Epithelial cell of prostate (primary cell): ENCODE data around the gene ARHGAP26.
A peak's percentile ranks its signal among the peaks of the same experiment; 100 is the strongest.

Experiments used
- DNase-seq: peaks from one replicate; pipeline ENCODE4 v3.0.0-alpha.2; 2011; ENCODE audit warnings: low read depth, low spot score
- H3K27ac ChIP-seq: fragments of 450-650 bp; 2 replicates; pipeline ENCODE4 v1.5.1; 2017; ENCODE audit warnings: mild to moderate bottlenecking

Gene ARHGAP26

DNA sequence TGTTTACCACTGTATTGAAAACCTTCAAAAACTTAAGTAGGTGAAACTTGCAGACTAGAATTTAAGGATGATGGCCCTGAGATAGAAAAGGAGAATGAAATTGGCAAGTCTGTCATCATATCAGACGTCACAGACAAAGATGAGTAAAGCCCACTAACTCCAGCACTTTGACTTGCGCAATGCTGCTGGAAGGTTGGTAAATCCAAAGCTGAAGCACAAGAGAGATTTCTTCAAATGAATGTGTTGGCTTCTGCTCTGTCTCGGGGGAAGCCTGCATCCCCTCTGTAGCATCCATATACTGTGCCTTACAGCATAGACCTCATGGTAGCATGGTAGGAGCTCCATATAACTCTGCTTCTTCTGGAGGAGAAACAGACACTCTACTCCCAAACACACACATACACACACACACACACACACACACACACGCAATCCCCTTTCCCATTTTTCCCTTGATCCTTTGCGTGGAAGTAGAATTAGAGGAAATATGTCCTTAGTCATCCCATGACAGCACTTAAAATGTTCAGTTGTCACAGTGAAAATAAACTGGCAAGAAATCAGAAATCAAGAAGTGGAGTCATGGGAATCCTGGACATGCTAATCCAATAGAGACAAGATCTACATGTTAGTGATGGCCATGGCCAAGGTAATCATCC, 391.8 kb downstream of the ARHGAP26 start:
- no peak overlapping the region for H3K27ac ChIP-seq
- no peak for DNase-seq

DNA sequence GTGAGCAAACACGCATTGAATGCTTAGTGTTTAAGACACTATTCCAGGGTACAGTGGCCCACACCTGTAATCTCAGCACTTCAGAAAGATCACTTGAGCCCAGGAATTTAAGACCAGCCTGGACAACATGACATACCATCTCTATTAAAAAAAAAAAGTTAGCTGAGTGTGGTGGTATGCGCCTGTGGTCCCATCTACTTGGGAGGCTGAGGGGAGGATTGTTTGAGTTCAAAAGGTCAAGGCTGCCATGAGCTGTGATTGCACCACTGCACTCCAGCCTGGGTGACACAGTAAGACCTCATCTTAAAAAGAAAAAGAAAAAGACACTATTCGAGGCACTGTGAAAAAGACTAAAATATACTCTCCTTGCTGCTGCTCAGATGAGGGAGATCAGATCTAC, 392.6 kb downstream of the ARHGAP26 start:
- DNase-seq = no peak
- H3K27ac ChIP-seq = no peak overlapping the region

- no peak overlapping the region for H3K27ac ChIP-seq
- DNase-seq = no peak
Observed at GRCh38 chr5:143164557-143164956, 394.4 kb downstream of the ARHGAP26 start.

DNA sequence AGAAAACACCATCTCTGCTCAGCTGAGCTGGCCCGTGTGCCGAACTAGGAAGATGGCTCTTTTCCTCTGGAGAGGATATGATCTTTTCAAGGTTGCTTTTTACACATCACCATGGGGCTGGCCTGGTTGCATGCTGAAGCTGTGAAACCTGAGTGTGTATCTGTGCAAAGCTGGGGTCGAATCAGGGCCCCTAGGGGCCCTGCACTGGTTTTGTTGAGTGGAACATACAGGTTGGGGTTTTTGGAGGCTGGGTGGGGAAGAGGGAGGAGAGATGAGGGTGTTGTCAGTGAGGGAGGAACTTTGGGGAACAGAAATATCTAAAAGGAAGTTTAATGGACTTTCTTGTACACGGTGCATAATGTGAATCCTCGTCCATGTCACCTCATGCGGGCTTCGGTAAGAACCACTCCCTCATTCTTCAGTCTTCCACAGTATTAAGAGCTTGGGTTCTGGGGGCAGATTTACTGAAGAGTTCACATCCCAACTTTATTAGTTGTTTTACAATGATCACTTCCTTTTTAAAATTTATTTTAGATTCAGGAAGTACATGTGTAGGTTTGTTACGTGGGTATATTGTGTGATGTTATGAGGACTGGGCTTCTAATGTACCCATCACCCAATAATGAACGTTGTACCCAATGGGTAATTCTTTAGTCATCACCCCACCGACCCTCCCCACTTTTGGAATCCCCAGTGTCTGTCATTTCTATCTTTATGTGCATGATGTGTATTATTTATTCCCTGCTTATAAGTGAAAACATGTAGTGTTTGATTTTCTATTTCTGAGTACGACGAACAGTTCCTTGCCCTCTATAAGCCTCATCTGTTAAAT, 395.1 kb downstream of the ARHGAP26 start:
- no peak overlapping the region for H3K27ac ChIP-seq
- DNase-seq = no peak

GRCh38 chr5:143166090-143166489, 395.9 kb downstream of the ARHGAP26 start:
- no peak overlapping the region for H3K27ac ChIP-seq
- DNase-seq = no peak

DNA sequence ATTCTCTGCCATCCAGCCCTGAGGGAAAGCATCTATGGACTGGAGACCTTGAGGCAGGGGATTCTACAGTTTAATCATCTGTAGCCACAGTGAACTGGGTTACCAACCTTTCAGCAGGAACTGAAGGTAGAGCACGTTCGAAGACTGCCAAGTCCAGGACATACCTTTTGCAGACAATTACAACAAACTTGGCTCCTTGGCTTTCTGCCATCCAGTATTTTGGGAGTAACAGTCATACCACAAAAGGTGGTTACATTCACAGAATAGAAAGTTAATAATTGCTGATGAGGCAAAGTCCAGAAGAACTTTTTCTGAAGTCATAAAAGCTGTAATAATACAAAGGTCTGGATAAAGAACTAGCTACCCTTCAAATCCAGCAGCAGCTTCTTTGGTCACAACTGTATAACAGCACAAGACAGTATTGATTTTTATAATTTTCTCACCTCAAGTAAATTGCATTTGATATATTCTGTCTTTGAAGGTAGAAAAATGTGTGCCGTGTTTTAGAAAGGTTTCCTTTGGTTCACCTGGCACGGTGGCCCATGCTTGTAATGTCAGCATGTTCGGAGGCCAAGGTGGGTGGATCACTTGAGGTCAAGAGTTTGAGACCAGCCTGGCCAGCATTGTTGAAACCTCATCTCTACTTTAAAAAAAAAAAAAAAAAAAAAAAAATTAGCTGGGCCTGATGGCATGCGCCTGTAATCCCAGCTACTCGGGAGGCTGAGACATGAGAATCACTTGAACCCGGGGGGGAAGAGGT, 396.7 kb downstream of the ARHGAP26 start:
- H3K27ac ChIP-seq = no peak overlapping the region
- DNase-seq = no peak

DNA sequence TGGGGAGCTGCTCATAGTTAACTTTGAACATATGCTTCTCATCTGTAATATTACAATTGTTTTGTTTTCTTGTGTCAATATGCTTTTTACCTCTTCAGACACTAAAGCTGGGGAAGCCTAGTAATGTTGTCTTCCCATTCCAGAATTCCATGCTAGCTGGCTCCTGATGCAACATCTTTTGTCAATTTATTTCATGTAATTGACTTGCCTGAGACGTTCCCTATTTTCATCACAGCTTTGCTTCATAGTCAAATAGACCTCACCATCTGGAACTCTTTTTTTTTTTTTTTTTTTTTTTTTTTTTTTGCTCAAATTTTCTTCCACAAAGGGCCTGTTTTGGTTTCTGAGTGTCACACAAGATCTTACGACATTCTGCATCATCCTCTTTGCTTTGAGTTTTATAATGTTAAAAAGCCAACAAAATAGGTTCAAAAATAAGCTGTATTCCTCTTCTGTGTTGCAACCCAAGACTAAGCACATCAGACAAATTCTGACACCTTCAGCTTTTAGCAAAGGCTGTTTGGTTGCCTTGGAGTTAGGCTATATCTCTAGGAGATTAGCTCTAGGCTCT, 398.1 kb downstream of the ARHGAP26 start:
- no peak for DNase-seq
- no peak overlapping the region for H3K27ac ChIP-seq

DNA sequence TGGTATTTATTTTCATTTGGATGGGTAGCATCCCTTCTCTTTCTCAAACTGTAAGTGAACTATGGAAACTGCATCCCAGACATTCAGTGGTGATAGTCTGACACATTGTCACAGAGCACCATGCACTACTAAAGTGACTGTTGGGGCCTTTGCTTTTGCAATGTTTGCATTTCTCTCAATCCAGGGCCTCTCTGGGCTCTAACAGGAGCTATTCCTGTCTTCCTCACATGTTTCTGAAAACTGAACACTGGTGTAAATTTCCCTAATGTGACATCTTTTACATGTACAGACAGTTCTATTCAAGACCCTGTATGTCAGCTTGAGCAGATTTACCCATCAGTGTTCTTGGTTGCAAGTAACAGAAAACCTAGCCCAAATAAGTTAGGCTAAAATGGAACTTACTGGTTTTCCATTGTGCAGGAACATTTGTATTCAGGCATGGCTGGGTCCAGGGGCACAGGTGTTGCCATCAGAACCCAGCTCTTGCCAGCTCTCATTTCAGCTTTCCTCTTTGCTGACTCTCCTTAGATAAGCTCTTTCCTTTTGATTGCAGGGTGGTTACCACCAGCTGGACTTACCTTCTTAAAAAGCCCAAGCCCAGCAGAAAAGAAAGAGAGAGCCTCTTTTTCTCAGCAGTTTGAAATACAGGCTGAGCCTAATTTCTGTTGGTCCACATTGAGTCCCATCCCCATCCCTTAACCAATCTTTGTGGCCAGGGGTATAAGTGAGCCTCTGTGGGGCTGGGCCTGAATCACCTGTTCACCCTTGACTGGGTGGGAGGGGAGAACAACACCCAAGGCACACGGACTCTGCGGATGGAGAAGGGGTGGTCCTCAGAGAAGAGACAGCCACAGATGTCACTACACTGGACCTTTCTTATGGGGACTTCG, 399.0 kb downstream of the ARHGAP26 start:
- DNase-seq = no peak

GRCh38 chr5:143170104-143170503, 399.9 kb downstream of the ARHGAP26 start:
- H3K27ac ChIP-seq = no peak overlapping the region
- DNase-seq = no peak

More for the DNA sequence above, 399.0 kb downstream of the ARHGAP26 start:
- no peak overlapping the region for H3K27ac ChIP-seq

DNA sequence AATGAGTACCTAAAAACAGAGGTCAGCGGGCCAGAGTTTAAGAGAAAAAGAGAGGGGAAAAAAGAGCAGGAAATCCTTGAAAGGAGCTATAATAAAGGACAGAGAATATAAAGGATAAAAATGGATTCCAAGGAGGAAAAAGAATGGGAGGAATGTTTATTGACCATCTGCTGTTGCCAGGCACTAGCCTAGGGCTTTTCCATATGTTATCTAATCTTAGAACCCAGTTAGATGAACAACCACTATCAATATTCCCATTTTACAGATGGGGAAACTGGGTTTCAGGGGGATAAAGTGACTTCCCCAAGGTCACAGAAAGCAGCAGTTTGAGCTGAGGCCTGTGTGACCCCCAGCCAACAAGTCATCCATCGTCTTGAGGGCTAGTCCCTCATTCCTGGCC, 400.8 kb downstream of the ARHGAP26 start:
- H3K27ac ChIP-seq = no peak overlapping the region
- no peak for DNase-seq

- DNase-seq = no peak
Observed at GRCh38 chr5:143172739-143173138, 402.6 kb downstream of the ARHGAP26 start.

GRCh38 chr5:143173139-143173889, 403.1 kb downstream of the ARHGAP26 start:
- no peak overlapping the region for H3K27ac ChIP-seq
- DNase-seq = no peak

More at GRCh38 chr5:143172739-143173138, 402.6 kb downstream of the ARHGAP26 start:
- no peak overlapping the region for H3K27ac ChIP-seq

DNA sequence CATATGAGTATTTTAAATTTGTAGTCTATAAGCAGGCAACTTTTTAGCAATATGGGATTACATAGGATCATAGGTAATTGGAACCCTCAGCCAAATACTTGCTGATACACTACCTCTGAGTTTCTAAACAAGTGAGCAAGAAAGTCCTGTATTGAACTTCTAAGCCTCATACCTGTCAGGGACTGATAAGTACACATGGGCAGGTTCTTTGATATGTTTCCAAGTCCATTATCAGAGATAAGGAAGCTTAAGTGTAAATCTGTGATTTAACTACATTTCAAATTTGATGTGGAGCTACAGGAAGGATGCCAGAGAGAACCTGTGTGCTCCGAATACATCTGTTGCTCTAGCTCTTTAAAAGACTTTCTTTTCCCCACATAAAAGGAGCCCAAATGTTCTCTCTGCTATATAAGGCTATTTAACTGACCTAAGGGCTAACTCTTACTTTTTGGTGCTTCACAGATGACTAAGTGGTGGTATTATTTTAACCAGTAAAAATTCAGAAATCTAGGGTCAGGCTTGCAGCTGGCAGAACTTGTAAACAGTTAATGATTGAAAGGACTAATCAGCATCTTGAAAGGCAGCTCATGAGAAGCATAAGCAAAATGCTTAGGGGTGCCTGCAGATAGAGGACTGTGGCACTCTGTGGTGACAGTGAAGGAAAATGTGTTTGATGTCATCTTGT, 404.7 kb downstream of the ARHGAP26 start:
- DNase-seq = no peak
- H3K27ac ChIP-seq = no peak overlapping the region

DNA sequence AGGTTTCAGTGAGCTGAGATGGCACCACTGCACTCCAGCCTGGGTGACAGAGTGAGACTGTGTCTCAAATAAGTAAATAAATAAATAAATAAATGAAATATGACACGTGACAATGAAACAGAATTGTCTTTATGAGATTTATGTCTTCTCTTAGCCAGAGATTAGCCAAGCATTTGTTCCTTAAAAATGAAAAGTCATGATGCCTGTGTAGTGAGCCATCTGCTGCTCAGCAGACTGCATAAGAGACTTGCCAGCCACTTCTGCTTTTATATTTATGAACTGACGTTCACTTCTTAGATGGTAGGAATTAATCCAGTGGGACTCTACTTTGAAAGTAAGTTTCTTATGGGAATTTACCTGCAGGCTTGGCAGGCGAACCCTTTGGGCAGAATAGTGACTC, 405.9 kb downstream of the ARHGAP26 start:
- no peak overlapping the region for H3K27ac ChIP-seq
- DNase-seq = no peak

- peak overlapping the region; percentile 79 for H3K27ac ChIP-seq
- peak; percentile 99 for DNase-seq
Observed at GRCh38 chr5:143177263-143177983, 407.2 kb downstream of the ARHGAP26 start.

DNA sequence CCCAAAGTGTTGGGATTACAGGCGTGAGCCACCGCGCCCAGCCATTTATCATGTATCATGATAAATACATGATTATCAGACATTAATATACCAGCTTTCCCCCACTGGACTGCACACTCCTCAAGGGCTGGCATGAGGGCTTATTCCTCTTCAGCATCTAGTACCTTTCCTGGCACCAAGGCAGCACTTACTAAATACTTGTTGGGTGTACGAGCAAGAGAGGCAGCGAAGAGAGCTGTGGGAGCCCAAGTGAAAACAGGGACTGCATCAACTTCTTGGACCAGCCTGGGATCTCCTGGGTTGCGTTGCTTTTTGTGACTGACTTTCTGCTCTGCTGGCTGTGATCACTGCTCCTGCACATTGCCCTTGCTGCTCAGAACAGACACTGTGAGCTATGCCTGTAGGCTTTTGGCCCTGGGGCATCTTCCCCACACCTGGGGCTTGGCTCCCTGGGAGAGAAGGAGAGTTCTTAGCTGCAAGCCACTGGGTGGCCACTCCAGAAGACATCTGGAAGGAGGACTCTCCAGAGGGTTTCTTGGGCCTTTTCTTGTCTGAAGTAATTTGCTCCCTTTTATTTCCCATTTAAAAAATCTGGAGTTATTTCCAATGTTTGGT, 409.1 kb downstream of the ARHGAP26 start:
- no peak for DNase-seq
- H3K27ac ChIP-seq = no peak overlapping the region

GRCh38 chr5:143180751-143181150, 410.6 kb downstream of the ARHGAP26 start:
- H3K27ac ChIP-seq = no peak overlapping the region
- no peak for DNase-seq
